CD4-positive, alpha-beta T cell (primary cell): Measurements from ENCODE around the gene PARD3B. TPM values are rescaled to one million over a fixed set of nuclear protein-coding genes. Genes with fewer than 3 reads are reported as not detected.

Experiments used
- ATAC-seq: fragments of 200-7000 bp; cut with Tn5 transposase; one replicate; pipeline ENCODE4 v1.10.0; 2022; ENCODE audit warnings: mild to moderate bottlenecking; ENCODE audit not compliant: poor library complexity
- CTCF ChIA-PET: fragments of 350-600 bp; sonication (Branson Sonifier 250); formaldehyde crosslinking; loops from one replicate; lab custom pipeline; 2021; ENCODE audit warnings: antibody characterized with exemption, inconsistent platforms; lab: Charles Lee
- POLR2A ChIA-PET: fragments of 350-600 bp; sonication (Branson Sonifier 250); formaldehyde crosslinking; loops from one replicate; lab custom pipeline; 2021; ENCODE audit warnings: antibody characterized with exemption, inconsistent platforms; lab: Charles Lee
- DNase-seq, 14 experiments: peaks; one replicate each; pipeline ENCODE4 v3.0.0-alpha.2; 2013 to 2020; ENCODE audit warnings: mixed read lengths in 2 of 14
- H3K27ac ChIP-seq, 2 donors: one replicate each; pipeline versions ENCODE4 v1.5.1 to v1.7.0; 2013; ENCODE audit warnings: low read length in 2 of 2, low read depth in 1 of 2, mild to moderate bottlenecking in 1 of 2
- H3K27me3 ChIP-seq, 2 experiments: 1 replicate in 1 of 2; 2 replicates in 1 of 2; pipeline versions ENCODE4 v1.6.1 to v1.7.0; 2013; ENCODE audit warnings: low read length in 2 of 2, control low read depth in 1 of 2, mild to moderate bottlenecking in 1 of 2, moderate library complexity in 1 of 2; ENCODE audit not compliant: insufficient read depth in 2 of 2, control insufficient read depth in 1 of 2
- H3K36me3 ChIP-seq: one replicate; pipeline ENCODE4 v1.6.1; 2013; ENCODE audit warnings: low read length, control low read depth; ENCODE audit not compliant: insufficient read depth
- H3K4me1 ChIP-seq: one replicate; pipeline ENCODE4 v1.6.1; 2013; ENCODE audit warnings: low read length, control low read depth; ENCODE audit not compliant: insufficient read depth
- H3K4me3 ChIP-seq: one replicate; pipeline ENCODE4 v1.5.1; 2013; ENCODE audit warnings: mild to moderate bottlenecking, low read length, moderate library complexity
- H3K9me3 ChIP-seq, 2 experiments: 1 replicate in 1 of 2; 2 replicates in 1 of 2; pipeline versions ENCODE4 v1.6.1 to v1.7.0; 2013; ENCODE audit warnings: low read length in 2 of 2, mild to moderate bottlenecking in 2 of 2, control low read depth in 1 of 2, moderate library complexity in 1 of 2; ENCODE audit not compliant: control insufficient read depth in 1 of 2, insufficient read depth in 1 of 2
- H3K27ac Mint-ChIP-seq: one replicate; pipeline ENCODE4 v1.8.0; 2020; ENCODE audit warnings: mixed read lengths
- H3K27me3 Mint-ChIP-seq: one replicate; pipeline ENCODE4 v1.8.0; 2021; ENCODE audit warnings: mixed read lengths
- H3K36me3 Mint-ChIP-seq: one replicate; pipeline ENCODE4 v1.8.0; 2021; ENCODE audit warnings: low read depth, mixed read lengths
- H3K4me1 Mint-ChIP-seq: one replicate; pipeline ENCODE4 v1.8.0; 2021; ENCODE audit warnings: low read depth, mixed read lengths
- H3K4me3 Mint-ChIP-seq: one replicate; pipeline ENCODE4 v1.8.0; 2020; ENCODE audit warnings: mild to moderate bottlenecking, mixed read lengths
- H3K9me3 Mint-ChIP-seq: one replicate; pipeline ENCODE4 v1.8.0; 2020; ENCODE audit warnings: mixed read lengths
- intact Hi-C, 2 experiments: fragments of 100-400 bp; cut with DNase I in 1 of 2; cut with micrococcal nuclease in 1 of 2; formaldehyde crosslinking; loops; one replicate each; pipeline versions ENCODE4 v1.15.1 to v1.9.0; 2023 to 2025; cut with DNase I, micrococcal nuclease
- total RNA-seq, 174 experiments: library from RNA in 2 of 174; stranded (reverse) in 2 of 174; gene quantifications; one replicate each; pipeline ENCODE4 v1.2.3 and lab custom pipeline; 2021 to 2026
- TF ChIP-seq, protein P1 (sequence below): fragments of 200-600 bp; IDR thresholded peaks from one replicate; pipeline ENCODE4 v1.8.0; 2022; ENCODE audit warnings: antibody characterized with exemption, mild to moderate bottlenecking

PARD3B gene
- total RNA-seq, 2 experiments from 2014 or later: 0.87 to 1.9 TPM

DNA sequence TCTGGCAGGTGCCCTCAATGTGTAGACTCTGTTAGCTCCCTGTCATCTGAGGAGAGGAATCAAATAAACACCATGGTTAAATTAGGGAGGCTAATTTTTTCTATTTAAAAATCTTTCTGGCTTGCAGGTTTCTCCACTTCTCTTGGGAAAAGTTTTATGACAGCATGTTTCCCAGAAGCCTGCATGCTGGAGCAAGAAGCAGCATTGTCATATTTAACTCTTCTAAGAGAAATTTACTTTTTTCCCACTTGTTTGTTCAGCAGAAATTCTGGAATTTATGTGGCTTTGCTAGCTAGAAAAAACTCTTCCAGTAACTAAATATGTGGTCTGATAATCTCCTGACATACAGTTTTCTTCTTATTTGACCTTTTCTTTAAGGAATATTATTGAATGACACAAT lies 230.5 kb downstream of the PARD3B start:
- CTCF ChIA-PET: no interaction called here
- Histone ChIP-seq H3K9me3 (no peaks in the 10 kb centered on the region), H3K4me3 (no peak overlapping the region), H3K27me3 (no peaks in the 10 kb centered on the region), H3K4me1 (no peaks in the 10 kb centered on the region), H3K36me3 (no peaks in the 10 kb centered on the region), H3K27ac (no peak overlapping the region)
- H3K27me3 Mint-ChIP-seq: peaks cover 31% of the 10 kb centered on the region
- POLR2A ChIA-PET: no interaction called here
- H3K4me3 Mint-ChIP-seq: no peak overlapping the region
- no peak for DNase-seq
- TF ChIP-seq, protein P1, sequence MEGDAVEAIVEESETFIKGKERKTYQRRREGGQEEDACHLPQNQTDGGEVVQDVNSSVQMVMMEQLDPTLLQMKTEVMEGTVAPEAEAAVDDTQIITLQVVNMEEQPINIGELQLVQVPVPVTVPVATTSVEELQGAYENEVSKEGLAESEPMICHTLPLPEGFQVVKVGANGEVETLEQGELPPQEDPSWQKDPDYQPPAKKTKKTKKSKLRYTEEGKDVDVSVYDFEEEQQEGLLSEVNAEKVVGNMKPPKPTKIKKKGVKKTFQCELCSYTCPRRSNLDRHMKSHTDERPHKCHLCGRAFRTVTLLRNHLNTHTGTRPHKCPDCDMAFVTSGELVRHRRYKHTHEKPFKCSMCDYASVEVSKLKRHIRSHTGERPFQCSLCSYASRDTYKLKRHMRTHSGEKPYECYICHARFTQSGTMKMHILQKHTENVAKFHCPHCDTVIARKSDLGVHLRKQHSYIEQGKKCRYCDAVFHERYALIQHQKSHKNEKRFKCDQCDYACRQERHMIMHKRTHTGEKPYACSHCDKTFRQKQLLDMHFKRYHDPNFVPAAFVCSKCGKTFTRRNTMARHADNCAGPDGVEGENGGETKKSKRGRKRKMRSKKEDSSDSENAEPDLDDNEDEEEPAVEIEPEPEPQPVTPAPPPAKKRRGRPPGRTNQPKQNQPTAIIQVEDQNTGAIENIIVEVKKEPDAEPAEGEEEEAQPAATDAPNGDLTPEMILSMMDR: no peak
- intact Hi-C loops: no loop called here
- no peaks in the 10 kb centered on the region for H3K36me3 Mint-ChIP-seq
- H3K9me3 Mint-ChIP-seq: no peaks in the 10 kb centered on the region
- ATAC-seq: no peak
- no peak overlapping the region for H3K27ac Mint-ChIP-seq
- no peaks in the 10 kb centered on the region for H3K4me1 Mint-ChIP-seq

- TF ChIP-seq, protein P1: no peak
- ChIA-PET POLR2A (no interaction called here), CTCF (no interaction called here)
- Histone ChIP-seq H3K9me3 (no peaks in the 10 kb centered on the region), H3K36me3 (no peaks in the 10 kb centered on the region), H3K4me1 (no peaks in the 10 kb centered on the region), H3K27ac (no peak overlapping the region), H3K4me3 (no peak overlapping the region), H3K27me3 (no peaks in the 10 kb centered on the region)
- Mint-ChIP-seq H3K4me1 (no peaks in the 10 kb centered on the region), H3K4me3 (no peak overlapping the region), H3K36me3 (no peaks in the 10 kb centered on the region), H3K9me3 (no peaks in the 10 kb centered on the region), H3K27ac (no peak overlapping the region), H3K27me3 (peaks cover 31% of the 10 kb centered on the region)
- no peak for DNase-seq
- no peak for ATAC-seq
- intact Hi-C loops: no loop called here
Observed at GRCh38 chr2:204776781-204777559, 231.7 kb downstream of the PARD3B start.

DNA sequence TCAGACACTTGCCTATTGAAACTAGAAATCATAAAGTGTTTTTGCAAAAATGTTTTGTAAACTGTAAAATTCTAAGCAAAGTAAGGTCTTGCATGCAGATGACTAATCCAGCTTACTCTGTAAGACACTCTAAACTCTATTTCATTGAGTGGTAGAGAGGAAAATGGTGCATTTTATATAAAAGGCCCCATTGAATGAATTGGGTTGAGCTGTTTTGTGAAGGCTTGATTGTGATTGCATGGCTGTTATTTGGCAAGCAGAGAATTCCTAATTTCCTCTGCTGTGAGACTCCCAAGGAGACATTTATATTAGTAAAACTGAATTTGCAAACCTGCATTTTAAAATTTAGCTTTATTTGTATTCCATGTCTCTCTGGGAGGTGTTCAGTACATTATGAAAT lies 234.5 kb downstream of the PARD3B start:
- intact Hi-C loops: no loop called here
- peaks cover 19% of the 10 kb centered on the region for H3K27me3 Mint-ChIP-seq
- CTCF ChIA-PET: no interaction called here

More for the DNA sequence above, 234.5 kb downstream of the PARD3B start:
- H3K4me1 Mint-ChIP-seq: no peaks in the 10 kb centered on the region
- no peaks in the 10 kb centered on the region for H3K9me3 Mint-ChIP-seq
- Histone ChIP-seq H3K36me3 (no peaks in the 10 kb centered on the region), H3K9me3 (no peaks in the 10 kb centered on the region), H3K27me3 (no peaks in the 10 kb centered on the region), H3K4me3 (no peak overlapping the region), H3K27ac (no peak overlapping the region), H3K4me1 (no peaks in the 10 kb centered on the region)
- TF ChIP-seq, protein P1: no peak
- H3K36me3 Mint-ChIP-seq: no peaks in the 10 kb centered on the region
- DNase-seq (no peak), ATAC-seq (no peak)
- H3K27ac Mint-ChIP-seq: no peak overlapping the region
- POLR2A ChIA-PET: no interaction called here
- no peak overlapping the region for H3K4me3 Mint-ChIP-seq
